Liver (tissue), 3 donors: ENCODE results near the gene PLXNA2.

Source experiments
- ATF3 ChIP-seq: IDR thresholded peaks from 2 replicates; pipeline ENCODE4 v1.6.1; 2016; ENCODE audit warnings: antibody characterized with exemption
- CTCF ChIP-seq: fragments of 150-350 bp; IDR thresholded peaks from 2 replicates; pipeline ENCODE4 v1.5.1; 2017; ENCODE audit warnings: improper control_type of control experiment, low read depth, low read length; ENCODE audit not compliant: missing input control
- FOXA1 ChIP-seq: IDR thresholded peaks from 2 replicates; pipeline ENCODE4 v1.6.1; 2016; ENCODE audit warnings: antibody characterized with exemption
- GABPA ChIP-seq, 2 donors: IDR thresholded peaks in 1 of 2; conservative IDR thresholded peaks in 1 of 2; 2 replicates each; pipeline ENCODE4 v1.6.1; 2016; ENCODE audit warnings: antibody characterized with exemption in 2 of 2, mild to moderate bottlenecking in 1 of 2, moderate library complexity in 1 of 2
- HNF4A ChIP-seq, 2 donors: conservative IDR thresholded peaks; 2 replicates each; pipeline ENCODE4 v1.6.1; 2016; ENCODE audit warnings: antibody characterized with exemption in 2 of 2, mild to moderate bottlenecking in 2 of 2
- JUND ChIP-seq, 2 donors: IDR thresholded peaks; 2 replicates each; pipeline ENCODE4 v1.6.1; 2016; ENCODE audit warnings: antibody characterized with exemption in 2 of 2
- MAX ChIP-seq: IDR thresholded peaks from 2 replicates; pipeline ENCODE4 v1.6.1; 2016; ENCODE audit warnings: antibody characterized with exemption
- NR2F2 ChIP-seq: IDR thresholded peaks from 2 replicates; pipeline ENCODE4 v1.6.1; 2016; ENCODE audit warnings: antibody characterized with exemption
- RAD21 ChIP-seq, 2 donors: IDR thresholded peaks; 2 replicates each; pipeline ENCODE4 v1.6.1; 2016; ENCODE audit warnings: antibody characterized with exemption in 2 of 2, mild to moderate bottlenecking in 2 of 2
- REST ChIP-seq: IDR thresholded peaks from 2 replicates; pipeline ENCODE4 v1.6.1; 2016; ENCODE audit warnings: antibody characterized with exemption, mild to moderate bottlenecking
- SP1 ChIP-seq: IDR thresholded peaks from 2 replicates; pipeline ENCODE4 v1.6.1; 2018; ENCODE audit warnings: antibody characterized with exemption, mild to moderate bottlenecking
- TAF1 ChIP-seq: conservative IDR thresholded peaks from 2 replicates; pipeline ENCODE4 v1.6.1; 2016; ENCODE audit warnings: antibody characterized with exemption, mild to moderate bottlenecking
- YY1 ChIP-seq: IDR thresholded peaks from 2 replicates; pipeline ENCODE4 v1.6.1; 2016; ENCODE audit warnings: antibody characterized with exemption, mild to moderate bottlenecking
- ZBTB33 ChIP-seq: IDR thresholded peaks from 2 replicates; pipeline ENCODE4 v1.6.1; 2016; ENCODE audit warnings: antibody characterized with exemption
- donor health status: healthy.
- donor health status: healthy.

- TF ChIP-seq CTCF (no peak), ZBTB33 (no peak), ATF3 (no peak), YY1 (no peak), MAX (no peak), FOXA1 (no peak), TAF1 (no peak), GABPA (IDR thresholded peaks at IDR 0.05 in 1 of 2, conservative IDR thresholded peaks at IDR 0.05 in 1 of 2) (no peak), RAD21 (IDR thresholded peaks at IDR 0.05) (no peak), HNF4A (conservative IDR thresholded peaks at IDR 0.05) (no peak), JUND (IDR thresholded peaks at IDR 0.05) (no peak), SP1 (no peak), REST (no peak), NR2F2 (no peak)
These were observed 165.4 kb downstream of the PLXNA2 start for GRCh38 chr1:208078752-208079151.
